ENCODE measurements around the gene SIAH1.
"Not testable (repeated sequence)": the region's sequence is repeated elsewhere in the genome, so short reads cannot be mapped to it uniquely, and the experiment has no call there.

The SIAH1 gene

DNA sequence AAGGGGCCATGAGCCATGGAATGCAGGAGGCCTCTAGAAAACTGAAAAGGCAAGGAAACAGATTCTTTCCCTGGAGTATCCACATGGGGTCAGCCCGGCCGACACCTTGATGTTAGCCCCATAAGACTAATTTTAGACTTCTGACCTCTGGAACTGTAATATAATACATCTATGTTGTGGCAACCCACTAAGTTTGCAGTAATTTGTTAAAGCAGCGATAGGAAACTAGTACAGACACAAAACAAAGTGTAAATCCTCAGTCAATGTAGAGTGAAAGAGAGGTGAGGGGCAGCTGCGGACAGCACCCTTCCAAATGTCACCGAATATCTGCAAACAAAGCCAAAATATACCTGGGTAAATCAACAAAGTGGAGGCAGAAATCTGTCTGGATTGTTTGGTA lies 7.2 kb upstream of the SIAH1 start:
- DNase-seq, result no peak

DNA sequence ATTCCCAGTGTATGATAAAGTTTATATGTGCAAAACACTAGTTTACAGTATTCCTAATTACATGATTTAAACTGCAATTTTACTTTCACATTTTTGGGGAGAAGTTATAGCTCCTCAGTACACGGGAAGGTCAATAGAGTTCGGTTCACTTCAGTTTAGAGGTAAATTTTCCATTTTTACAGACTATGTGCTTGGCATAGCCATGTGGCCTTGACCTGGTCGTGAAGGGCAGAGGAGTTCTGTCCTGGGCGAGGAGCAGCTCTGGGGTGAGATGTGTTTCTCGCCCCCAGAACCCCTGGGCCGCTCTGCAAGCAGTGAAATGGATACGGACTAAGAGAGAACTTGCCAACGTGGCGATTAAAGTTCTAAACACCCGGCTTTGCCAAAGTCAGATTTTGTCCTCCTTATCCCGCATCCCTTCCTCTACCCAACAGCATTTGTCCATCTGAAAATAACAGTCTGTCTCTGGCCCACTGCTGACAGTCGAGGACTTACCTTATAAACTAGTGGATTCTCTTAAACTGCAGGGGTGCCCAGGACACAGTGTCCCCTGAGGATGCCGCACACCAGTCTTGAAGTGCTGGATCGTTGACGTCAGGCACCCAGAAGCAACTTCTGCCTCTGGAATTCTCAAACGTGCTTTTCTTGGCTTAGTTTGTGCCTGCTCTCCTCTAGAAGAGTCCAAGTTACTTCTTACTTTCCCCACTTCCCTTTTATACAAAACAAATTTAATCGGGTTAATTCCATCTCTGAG lies 1.5 kb upstream of the SIAH1 start:
- DNase-seq, result peak; percentile 46

DNA sequence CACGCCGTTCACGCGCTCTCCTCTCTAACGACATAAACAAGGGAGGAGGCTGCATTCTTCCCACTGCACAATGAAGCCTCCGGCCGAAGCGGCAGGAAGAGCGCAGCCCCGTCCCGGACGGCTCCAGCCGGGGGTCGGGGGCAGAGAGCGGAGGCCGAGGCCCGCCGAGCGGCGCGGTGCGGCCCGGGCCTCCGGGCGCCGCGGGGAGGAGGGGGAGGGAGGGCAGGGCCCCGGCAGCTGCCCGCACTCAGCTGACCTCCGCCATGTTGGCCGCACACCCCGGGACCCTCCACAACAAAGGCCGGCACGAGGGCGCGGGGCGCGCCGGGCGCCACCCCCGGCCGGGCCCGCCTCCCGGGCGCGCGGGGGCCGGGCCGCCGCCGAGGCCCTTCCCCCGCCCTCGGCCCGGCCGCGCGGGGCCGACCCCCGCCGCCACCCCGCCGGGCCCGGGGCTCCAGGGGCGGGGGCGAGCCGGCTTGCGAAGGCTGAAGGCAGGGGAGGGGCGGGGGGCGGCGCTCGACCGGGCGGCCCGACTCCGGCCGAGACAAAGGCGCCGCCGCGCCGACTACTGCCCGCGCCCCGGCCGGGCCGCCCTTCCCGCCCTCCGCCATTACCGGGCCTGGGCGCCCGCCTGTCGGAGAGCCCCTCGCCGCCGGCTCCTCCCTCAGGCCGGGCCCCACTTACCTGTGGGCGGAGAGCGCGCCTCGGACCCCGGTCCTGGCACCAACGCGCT lies 527 bp downstream of the SIAH1 start:
- peak; percentile 65 for DNase-seq

DNA sequence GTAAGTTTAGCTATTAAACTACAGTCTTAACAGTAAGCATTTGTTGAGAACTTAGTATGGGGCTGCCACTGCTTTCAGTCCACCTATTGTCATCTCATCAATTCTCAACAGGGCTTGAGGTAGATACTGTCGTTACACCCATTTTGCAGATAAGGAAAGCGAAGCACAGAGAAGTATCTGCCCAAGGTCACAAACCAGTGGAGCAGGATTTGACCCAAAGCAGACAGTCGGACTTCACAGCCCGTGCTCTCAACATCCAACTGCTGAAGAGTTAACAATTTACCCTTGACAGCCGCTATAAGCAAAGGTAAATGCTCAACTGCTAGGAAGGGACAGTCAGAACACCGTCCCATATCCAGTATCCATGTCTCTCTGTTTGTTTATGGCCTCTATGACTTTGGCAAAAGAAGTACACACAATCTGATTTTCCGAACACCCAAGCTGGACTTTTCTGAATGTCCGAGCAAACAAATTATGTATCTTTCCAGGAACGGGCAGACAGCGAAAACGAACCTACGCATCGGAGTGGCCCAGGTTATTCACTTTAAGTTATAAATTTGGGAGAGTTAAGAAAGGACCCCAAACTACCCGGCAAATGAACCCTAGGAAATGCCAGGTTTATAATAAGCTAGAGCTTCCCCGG lies 1.2 kb downstream of the SIAH1 start:
- peak; percentile 53 for DNase-seq

DNA sequence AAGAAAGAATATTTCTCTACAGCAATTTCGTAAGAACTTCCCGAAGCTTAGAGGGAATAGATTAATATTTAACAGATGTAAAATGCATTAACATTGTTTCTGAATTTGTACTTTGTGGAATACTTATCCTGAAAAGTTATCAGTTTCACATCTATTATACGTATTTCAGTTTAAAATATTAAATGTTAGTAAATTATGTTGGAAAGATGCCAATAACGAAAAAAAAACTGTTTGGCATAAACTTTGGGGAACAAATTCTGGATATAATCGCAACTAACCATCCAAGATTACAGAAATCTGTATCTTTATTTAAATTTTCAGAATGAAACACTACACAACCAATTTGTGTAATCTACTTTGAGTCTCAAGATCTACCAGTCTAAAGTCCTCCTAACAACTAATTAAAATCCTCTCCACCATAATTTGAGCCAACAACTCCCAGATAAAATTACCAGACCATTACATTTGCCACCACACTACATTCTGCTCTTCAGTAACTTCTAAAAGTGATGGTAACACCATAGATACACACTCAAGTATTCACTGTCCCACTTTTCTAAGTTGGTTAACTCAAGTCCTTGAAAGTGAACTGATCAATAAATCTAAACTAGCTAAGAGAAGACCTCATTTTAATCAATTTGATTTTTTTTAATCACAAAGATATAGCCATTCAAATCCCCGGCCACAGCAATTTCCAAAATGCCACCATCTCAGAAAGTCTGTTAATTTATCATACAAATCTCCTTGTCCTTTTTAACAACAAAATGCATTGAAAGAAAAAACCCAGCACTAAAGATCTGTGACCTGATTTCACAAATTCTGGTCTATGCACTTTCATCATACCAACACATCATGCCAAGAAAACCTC lies 2.0 kb downstream of the SIAH1 start:
- no peak for DNase-seq

DNA sequence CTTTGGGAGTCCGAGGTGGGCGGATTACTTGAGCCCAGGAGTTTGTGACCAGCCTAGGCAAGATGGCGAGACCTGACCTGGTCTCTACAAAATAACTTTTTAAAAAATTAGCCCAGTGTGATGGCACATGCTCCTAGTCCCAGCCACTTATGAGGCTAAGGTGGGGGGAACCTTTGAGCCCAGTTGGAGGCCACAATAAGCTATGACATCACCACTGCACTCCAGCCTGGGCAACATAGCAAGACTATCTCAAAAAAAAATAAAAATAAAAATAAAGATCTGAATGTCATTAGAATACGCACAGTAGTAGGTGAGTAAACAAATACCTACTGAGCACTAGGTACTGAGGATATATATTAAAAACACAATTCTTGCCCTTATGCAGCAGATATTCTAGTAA lies 3.1 kb downstream of the SIAH1 start:
- DNase-seq, result no peak

DNA sequence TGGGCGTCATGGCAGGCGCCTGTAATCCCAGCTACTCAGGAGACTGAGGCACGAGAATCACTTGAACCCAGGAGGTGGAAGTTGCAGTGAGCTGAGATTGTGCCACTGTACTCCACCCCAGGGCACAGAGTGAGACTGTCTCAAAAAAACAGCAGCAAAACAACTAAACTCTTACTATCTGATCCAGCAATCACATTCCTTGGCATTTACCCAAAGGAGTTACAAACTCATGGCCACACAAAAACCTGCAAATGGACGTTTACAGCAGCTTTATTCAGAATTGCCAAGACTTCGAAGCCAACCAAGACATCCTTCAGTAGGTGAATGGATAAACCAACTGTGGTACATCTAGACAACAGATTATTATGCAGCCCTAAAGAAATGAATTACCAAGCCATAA lies 4.0 kb downstream of the SIAH1 start:
- DNase-seq, result no peak

DNA sequence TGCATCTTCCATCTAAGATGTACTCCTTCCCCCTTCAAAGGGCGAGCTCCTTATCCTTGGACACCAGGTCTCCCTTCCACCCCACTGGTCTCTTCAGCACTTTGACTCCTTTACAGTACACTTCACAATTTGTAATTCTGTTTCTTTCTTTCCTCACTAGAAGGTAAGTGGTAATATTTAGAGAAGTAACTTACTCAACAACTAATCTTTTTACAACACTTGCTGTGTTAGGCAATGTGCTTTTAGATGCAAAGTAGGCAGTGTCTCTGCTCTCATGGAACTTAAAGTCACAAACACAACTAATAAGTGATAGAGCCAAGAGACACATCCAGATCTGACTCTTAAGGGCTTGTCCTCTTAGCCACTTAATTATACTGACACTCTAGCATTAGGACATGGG lies 6.4 kb downstream of the SIAH1 start:
- no peak for DNase-seq

DNA sequence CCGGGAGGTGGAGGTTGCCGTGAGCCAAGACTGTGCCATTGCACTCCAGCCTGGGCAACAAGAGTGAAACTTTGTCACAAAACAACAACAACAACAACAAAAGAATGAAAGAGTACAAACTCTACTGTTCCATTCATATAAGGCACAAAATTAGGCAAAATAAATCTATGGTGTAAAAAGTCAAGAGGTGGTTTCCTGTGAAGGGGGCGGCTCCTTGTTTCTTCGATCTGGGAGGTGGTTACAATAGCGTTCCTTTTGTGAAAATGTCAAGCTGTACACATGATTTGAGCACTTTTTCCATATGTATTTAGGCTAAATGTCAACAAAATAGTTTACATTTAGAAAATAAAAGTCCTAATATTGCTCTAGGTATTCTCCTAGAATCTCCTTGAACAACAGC lies 6.9 kb downstream of the SIAH1 start:
- DNase-seq, result no peak

DNA sequence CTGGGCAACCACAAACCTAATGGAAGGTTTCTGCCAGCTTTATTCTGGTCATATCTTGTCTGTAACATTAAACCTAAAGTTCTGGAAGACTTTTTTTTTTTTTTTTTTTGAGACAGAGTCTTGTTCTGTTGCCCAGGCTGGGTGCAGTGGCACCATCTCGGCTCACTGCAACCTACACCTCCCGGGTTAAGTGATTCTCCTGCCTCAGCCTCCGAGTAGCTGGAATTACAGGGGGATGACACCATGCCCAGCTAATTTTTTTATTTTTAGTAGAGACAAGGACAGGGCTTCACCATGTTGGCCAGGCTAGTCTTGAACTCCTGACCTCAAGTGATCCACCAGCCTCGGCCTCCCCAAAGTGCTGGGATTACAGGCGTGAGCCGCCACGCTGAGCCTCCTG lies 7.9 kb downstream of the SIAH1 start:
- not testable (repeated sequence) for DNase-seq

DNA sequence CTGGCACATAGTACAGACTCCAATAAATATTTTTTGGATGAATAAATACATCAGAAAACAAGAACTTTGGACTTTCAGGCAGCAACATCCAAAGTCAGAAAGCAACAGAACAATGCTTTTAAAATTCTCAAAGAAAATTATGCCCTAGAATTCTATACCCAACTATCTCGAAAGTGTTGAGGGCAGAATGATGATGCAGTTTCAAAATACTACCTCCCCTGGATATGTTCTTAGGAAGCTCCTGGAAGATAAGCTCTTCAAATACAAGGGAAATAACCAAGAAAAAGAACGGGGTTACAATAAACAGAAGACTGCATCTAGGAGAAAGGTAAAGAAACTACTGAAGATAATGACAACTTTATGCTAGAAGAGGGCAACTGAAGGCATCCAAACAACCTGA lies 11.0 kb downstream of the SIAH1 start:
- no peak for DNase-seq

DNA sequence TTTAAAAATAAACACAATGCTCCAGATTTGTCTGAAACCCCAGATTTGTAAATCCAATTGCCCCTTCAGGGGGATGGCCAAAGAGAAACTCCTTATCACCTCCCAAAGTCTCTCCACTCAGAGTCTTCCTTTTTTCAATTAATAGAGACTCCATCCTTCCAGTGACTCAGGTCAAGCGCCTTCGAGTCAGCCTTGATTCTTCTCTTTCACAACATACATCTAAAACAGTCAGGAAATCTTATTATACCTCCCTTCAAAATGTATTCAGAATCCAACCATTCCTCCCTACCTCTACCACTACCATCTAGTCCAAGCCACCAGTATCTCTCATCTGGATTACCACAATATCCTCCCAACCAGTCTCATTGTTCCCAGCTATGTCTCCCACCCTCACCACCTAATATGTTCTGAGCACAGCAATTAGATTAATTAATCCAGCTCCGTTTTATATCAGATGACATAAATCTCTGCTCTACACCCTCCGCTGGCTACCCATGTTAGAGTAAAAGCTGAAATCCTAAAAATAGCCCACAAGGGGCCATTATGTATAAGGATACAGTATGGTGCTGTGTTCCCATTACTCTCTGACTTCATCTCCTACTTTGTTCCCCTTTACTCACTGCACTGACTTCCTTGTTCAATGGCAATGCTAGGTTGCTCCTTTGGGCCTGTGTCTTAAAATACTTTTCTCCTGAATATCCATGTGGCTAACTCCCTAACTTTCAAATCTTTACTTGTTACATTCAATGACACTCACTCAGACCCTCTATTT lies 11.8 kb downstream of the SIAH1 start:
- DNase-seq, result no peak

DNA sequence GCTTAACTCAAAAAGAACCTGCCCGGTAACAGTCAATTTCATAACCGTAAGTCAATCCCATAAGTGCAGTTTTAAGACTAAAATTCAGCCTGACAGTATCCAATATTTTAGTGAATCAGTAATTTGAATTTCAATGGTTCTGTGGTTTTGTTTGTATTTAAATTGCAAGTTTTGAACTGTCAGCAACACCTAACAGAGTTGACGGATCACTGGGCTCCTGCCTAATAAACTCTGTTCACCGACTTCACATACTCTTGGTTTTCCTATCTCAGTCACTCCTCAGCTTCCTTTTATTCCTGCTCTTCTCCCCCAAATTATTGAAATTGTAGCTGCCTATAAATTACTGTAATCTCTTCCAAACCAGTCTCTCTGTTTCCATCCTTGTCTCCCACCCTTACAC lies 12.5 kb downstream of the SIAH1 start:
- DNase-seq, result no peak

DNA sequence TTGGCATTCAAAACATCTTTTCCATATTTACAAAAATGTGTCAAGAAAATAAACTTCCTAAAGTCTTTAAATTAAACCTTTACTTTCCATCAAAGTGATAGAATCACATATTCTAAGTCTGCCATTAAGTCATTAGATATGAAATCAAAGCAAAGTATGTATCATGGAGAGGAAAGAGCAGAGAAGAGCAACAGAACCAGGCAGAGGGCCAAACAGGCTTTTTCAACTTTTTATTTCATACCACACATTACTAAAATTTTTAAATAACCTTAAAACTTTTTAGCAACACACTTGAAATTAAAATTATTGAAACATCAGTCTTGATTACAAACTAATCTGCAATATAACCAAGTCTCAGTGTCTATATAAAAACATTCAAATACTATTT lies 13.8 kb downstream of the SIAH1 start:
- DNase-seq, result no peak

DNA sequence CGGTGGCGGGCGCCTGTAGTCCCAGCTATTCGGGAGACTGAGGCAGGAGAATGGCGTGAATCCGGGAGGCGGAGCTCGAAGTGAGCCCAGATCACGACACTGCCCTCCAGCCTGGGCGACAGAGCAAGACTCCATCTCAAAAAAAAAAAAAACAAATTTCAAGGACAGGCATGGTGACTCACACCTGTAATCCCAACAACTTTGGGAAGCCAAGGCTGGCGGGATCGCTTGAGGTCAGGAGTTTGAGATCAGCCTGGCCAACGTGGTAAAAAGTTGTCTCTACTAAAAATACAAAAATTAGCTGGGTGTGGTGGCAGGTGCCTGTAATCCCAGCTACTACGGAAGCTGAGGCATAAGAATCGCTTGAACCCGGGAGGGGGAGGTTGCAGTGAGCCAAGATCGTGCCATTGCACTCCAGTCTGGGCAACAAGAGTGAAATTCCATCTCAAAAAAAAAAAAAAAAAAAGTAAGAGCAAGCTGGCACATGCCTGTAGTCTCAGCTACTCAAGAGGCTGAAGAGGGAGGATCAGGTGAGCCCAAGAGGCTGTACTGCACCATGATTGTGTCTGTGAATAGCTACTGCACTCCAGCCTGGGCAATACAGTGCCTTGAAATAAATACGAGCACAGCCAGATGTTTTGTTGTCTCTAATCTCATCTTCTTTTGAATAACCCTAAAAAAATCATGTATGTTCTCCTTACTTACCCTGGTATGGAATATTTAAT lies 14.4 kb downstream of the SIAH1 start:
- not testable (repeated sequence) for DNase-seq

DNA sequence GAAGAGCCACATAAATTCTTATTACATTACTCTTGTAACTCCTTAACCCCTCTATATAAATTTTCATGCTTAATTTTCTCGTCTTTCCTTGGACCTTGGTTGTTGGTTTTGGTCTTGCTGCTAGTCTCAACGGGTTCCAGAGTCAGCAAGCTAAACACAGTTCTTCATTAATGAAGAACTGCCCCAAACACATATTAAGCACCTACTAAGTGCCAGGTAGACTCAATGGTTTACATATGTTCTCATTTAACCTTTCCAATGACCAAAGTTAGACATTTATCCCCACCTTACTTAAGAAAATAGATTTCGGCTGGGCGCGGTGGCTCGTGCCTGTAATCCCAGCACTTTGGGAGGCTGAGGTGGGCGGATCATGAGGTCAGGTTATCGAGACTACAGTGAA lies 15.0 kb downstream of the SIAH1 start:
- DNase-seq, result no peak

DNA sequence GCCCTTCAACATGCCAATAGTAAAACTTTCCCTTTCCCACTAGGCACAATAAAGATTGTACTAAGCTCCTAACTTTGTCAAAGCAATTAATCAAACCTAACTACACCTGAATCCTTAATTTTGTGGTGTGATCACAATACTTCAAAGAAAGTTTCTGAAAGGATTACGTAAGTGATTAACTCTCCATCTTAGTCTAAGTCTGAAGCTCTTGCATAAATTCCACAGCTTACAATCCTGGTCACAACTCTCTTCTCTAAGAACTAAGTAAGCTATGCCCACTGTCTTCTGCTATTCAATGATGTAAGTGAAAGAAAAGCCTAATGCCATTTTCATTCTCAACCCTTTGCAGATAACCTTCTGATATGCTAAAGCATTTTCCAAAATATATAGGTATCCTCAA lies 15.4 kb downstream of the SIAH1 start:
- no peak for DNase-seq

DNA sequence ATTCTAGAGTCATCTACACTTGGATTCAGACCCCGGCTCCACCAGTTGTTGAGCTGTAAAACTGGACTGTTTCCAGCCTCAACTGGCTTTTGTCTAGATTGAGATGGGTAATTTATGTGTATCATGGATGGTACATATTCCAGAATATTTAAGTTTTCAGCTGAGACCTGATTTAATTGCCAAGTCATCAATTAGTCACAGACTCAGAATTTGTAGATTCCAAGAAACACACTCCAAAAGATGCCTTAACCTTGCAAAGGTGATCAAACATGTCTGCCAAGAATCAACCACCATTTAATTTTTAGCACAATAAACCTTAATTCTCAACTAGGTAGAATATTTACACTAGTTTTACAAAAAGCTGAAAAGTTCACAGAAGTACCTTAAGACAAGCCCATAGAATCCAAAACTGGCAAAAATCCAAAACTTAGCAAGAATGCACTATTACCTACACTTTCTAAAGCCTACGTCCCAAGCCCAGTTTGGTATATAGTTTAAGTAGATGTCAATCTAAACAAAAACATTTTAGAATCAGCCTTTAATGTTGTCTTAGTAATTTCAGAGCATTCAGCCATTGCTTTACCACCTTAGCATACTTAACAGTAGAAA lies 17.7 kb downstream of the SIAH1 start:
- no peak for DNase-seq

DNA sequence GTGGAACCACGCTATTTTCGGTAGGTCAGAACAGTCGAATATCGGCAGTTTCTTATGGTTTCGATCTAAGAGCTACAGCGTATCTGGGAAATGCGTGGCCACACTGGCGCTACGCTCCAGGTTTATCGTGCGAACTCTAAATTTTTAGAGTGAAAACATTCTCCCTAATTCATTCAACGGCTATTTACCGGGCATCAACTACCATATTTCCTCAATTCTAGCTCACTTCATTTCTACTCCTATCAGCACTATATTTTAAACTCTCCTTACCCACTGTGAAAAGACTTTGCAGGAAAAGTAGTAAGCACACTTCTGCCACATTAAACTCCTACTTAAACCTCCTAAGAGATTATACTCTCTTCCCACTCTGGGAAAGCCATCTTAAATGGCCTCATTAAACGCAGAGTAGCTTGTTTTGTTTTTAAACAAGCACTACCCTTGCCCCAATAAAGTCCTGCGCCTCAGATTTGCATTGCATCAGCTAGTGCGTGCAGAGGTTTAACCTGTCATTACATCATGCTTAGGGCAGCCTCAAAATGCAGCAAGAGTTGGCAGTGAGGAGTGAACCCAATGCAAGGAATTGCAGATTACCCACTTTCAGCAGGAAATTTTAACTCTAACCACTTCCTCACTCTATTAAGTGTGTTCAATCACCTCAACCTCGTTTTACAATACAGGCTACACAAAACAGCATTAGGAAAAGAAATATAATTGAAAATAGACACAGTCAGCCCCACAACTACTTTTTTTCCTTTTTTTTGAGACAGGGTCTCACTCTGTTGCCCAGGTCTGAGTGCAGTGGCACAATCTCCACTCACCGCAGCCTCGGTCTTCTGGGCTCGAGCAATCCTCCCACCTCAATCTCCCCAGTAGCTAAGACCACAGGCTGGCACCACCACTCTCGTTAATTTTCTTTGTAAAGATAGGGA lies 18.8 kb downstream of the SIAH1 start:
- DNase-seq, result no peak

DNA sequence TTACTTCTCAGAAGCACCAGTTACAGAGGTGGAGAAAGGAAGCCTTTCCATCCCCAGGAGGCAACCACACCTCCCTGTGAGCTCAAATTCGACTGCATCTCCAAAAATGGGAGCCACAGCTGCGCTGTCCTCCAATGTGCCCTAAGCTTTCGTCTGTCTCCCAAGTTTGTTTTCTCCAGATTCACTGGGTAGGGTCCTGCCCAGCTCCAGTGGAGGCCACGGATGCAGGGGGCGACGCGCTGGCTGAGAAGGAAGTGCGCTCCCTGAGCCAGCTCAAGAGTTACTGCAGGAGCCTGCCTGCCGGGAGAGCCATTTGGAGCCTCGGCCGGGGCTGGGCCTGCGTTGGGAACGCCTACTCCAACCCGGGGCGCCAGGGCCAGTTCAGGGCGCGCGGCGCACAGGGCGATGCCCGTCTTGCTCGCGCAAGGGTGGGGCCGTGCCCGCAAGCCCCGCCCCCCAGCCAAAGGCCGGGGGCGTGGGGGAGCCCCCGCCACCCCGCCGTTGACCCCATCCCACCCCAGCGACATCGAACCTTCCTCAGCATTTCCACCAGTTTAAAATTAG lies 19.5 kb downstream of the SIAH1 start:
- peak; percentile 91 for DNase-seq
